Activated CD8-positive, alpha-beta memory T cell treated with anti-CD3 and anti-CD28 coated beads, Interleukin-2, amount 50 U/mL, for 1 hour (primary cell): ENCODE measurements around the gene SLC31A1.
A peak's percentile ranks its signal among the peaks of the same experiment; 100 is the strongest.

Source experiments
- DNase-seq: peaks from one replicate; pipeline ENCODE4 v3.0.0-alpha.2; 2020; ENCODE audit errors: extremely low read depth

Gene SLC31A1

GRCh38 chr9:113221003-113221799 lies at the start of gene SLC31A1, which contains the start of gene FKBP15:
Gene SLC31A1, plus strand, starts transcription at chr9:113221544. Its CDS starts 34,605 bp downstream, at chr9:113256149.
Gene FKBP15, minus strand, starts transcription at chr9:113221277. Its CDS starts 34 bp downstream, at chr9:113221243.
- peak; percentile 85 for DNase-seq

- no peak for DNase-seq
Measured at GRCh38 chr9:113173341-113173740, 48.0 kb upstream of the SLC31A1 start.

- no peak for DNase-seq
Measured at GRCh38 chr9:113176803-113177202, 44.5 kb upstream of the SLC31A1 start.

GRCh38 chr9:113177251-113177650 lies 44.1 kb upstream of the SLC31A1 start:
- DNase-seq = no peak

- DNase-seq = no peak
Measured at GRCh38 chr9:113178087-113178486, 43.3 kb upstream of the SLC31A1 start.

- DNase-seq = no peak
Measured at GRCh38 chr9:113179839-113180238, 41.5 kb upstream of the SLC31A1 start.

- DNase-seq = no peak
Measured at GRCh38 chr9:113181165-113181564, 40.2 kb upstream of the SLC31A1 start.

- no peak for DNase-seq
Measured at GRCh38 chr9:113183956-113184488, 37.3 kb upstream of the SLC31A1 start.

- DNase-seq = no peak
Measured at GRCh38 chr9:113184539-113184938, 36.8 kb upstream of the SLC31A1 start.

- DNase-seq = no peak
Measured at GRCh38 chr9:113185271-113185670, 36.1 kb upstream of the SLC31A1 start.

- no peak for DNase-seq
Measured at GRCh38 chr9:113186137-113186755, 35.1 kb upstream of the SLC31A1 start.

- no peak for DNase-seq
Measured at GRCh38 chr9:113187929-113188595, 33.3 kb upstream of the SLC31A1 start.

- DNase-seq = no peak
Measured at GRCh38 chr9:113192455-113192854, 28.9 kb upstream of the SLC31A1 start.

- no peak for DNase-seq
Measured at GRCh38 chr9:113199683-113200329, 21.5 kb upstream of the SLC31A1 start.

- no peak for DNase-seq
Measured at GRCh38 chr9:113205432-113205831, 15.9 kb upstream of the SLC31A1 start.

- DNase-seq = no peak
Measured at GRCh38 chr9:113205861-113206260, 15.5 kb upstream of the SLC31A1 start.

- no peak for DNase-seq
Measured at GRCh38 chr9:113210815-113211214, 10.5 kb upstream of the SLC31A1 start.

GRCh38 chr9:113215132-113215531 lies 6.2 kb upstream of the SLC31A1 start:
- no peak for DNase-seq

GRCh38 chr9:113216406-113216805 lies 4.9 kb upstream of the SLC31A1 start:
- DNase-seq = no peak

GRCh38 chr9:113219186-113219936 lies 2.0 kb upstream of the SLC31A1 start:
- DNase-seq = no peak

GRCh38 chr9:113219969-113220368 lies 1.4 kb upstream of the SLC31A1 start:
- no peak for DNase-seq
